Measurements from ENCODE around the gene SMYD3. TPM values are rescaled to one million over a fixed set of nuclear protein-coding genes. Genes with fewer than 3 reads are reported as not detected.

SMYD3 gene
- total and polyA plus RNA-seq, 4 donors, result 10.5 to 40.1 (median 32.5) TPM

GRCh38 chr1:245962453-245962852, 544.6 kb downstream of the SMYD3 start:
- Histone ChIP-seq H3K4me3 (no peak overlapping the region), H3K9ac (ENCODE audit: insufficient read depth in 1 of 2, low read length in 2 of 2) (no peak overlapping the region), H3K27me3 (ENCODE audit: control insufficient read depth in 3 of 3, insufficient read depth in 3 of 3, low read length in 2 of 3) (no peaks in the 10 kb centered on the region), H3K27ac (ENCODE audit: low read depth in 1 of 2, low read length in 1 of 2) (no peak overlapping the region), H3K9me3 (ENCODE audit: control insufficient read depth in 4 of 4, insufficient read depth in 3 of 4, low read length in 3 of 4) (no peaks in the 10 kb centered on the region), H3K4me1 (ENCODE audit: control insufficient read depth in 5 of 5, insufficient read depth in 5 of 5, low read length in 5 of 5) (peaks cover 0 to 1% (median 0%) of the 10 kb centered on the region in 5 donors), H3K36me3 (ENCODE audit: control insufficient read depth in 4 of 4, insufficient read depth in 4 of 4, low read length in 4 of 4) (no peaks in the 10 kb centered on the region)
- ATAC-seq (ENCODE audit: insufficient read depth, low FRiP score) (no peak), DNase-seq (no peak)
- WGBS, 2 donors, result 92 to 95% methylated on average over 8 of the region's 8 CpGs
- TF ChIP-seq CTCF (IDR thresholded peaks at IDR 0.05; ENCODE audit: control extremely low read depth, extremely low read depth), result no peak

GRCh38 chr1:245961137-245961540, 545.9 kb downstream of the SMYD3 start:
- no peaks in the 10 kb centered on the region for H3K9me3 ChIP-seq (ENCODE audit: control insufficient read depth in 4 of 4, insufficient read depth in 3 of 4, low read length in 3 of 4)
- no peak for TF ChIP-seq CTCF (IDR thresholded peaks at IDR 0.05; ENCODE audit: control extremely low read depth, extremely low read depth)
- H3K4me3 ChIP-seq, result no peak overlapping the region
- H3K9ac ChIP-seq (ENCODE audit: insufficient read depth in 1 of 2, low read length in 2 of 2), result no peak overlapping the region
- DNase-seq (no peak), ATAC-seq (ENCODE audit: insufficient read depth, low FRiP score) (no peak)
- H3K36me3 ChIP-seq (ENCODE audit: control insufficient read depth in 4 of 4, insufficient read depth in 4 of 4, low read length in 4 of 4), result no peaks in the 10 kb centered on the region
- no peaks in the 10 kb centered on the region for H3K27me3 ChIP-seq (ENCODE audit: control insufficient read depth in 3 of 3, insufficient read depth in 3 of 3, low read length in 2 of 3)
- H3K4me1 ChIP-seq (ENCODE audit: control insufficient read depth in 5 of 5, insufficient read depth in 5 of 5, low read length in 5 of 5), result peaks cover 0 to 6% (median 0%) of the 10 kb centered on the region in 5 donors
- WGBS, 2 donors, result 78 to 81% methylated on average over 3 of the region's 3 CpGs
- no peak overlapping the region for H3K27ac ChIP-seq (ENCODE audit: low read depth in 1 of 2, low read length in 1 of 2)

- Histone ChIP-seq H3K9me3 (ENCODE audit: control insufficient read depth in 4 of 4, insufficient read depth in 3 of 4, low read length in 3 of 4) (no peaks in the 10 kb centered on the region), H3K9ac (ENCODE audit: insufficient read depth in 1 of 2, low read length in 2 of 2) (no peak overlapping the region), H3K27ac (ENCODE audit: low read depth in 1 of 2, low read length in 1 of 2) (no peak overlapping the region), H3K27me3 (ENCODE audit: control insufficient read depth in 3 of 3, insufficient read depth in 3 of 3, low read length in 2 of 3) (no peaks in the 10 kb centered on the region), H3K4me3 (no peak overlapping the region), H3K4me1 (ENCODE audit: control insufficient read depth in 5 of 5, insufficient read depth in 5 of 5, low read length in 5 of 5) (peaks cover 0 to 6% (median 0%) of the 10 kb centered on the region in 5 donors), H3K36me3 (ENCODE audit: control insufficient read depth in 4 of 4, insufficient read depth in 4 of 4, low read length in 4 of 4) (no peaks in the 10 kb centered on the region)
- DNase-seq (no peak), ATAC-seq (ENCODE audit: insufficient read depth, low FRiP score) (no peak)
- WGBS, 2 donors, result 92 to 96% methylated on average over 4 of the region's 4 CpGs
- no peak for TF ChIP-seq CTCF (IDR thresholded peaks at IDR 0.05; ENCODE audit: control extremely low read depth, extremely low read depth)
Measured at GRCh38 chr1:245960171-245960570, 546.9 kb downstream of the SMYD3 start.

- no peaks in the 10 kb centered on the region for H3K27me3 ChIP-seq (ENCODE audit: control insufficient read depth in 3 of 3, insufficient read depth in 3 of 3, low read length in 2 of 3)
- ATAC-seq (ENCODE audit: insufficient read depth, low FRiP score), result no peak
- peaks cover 0 to 12% (median 4%) of the 10 kb centered on the region in 5 donors for H3K4me1 ChIP-seq (ENCODE audit: control insufficient read depth in 5 of 5, insufficient read depth in 5 of 5, low read length in 5 of 5)
- no peak for TF ChIP-seq CTCF (IDR thresholded peaks at IDR 0.05; ENCODE audit: control extremely low read depth, extremely low read depth)
- no peak overlapping the region for H3K9ac ChIP-seq (ENCODE audit: insufficient read depth in 1 of 2, low read length in 2 of 2)
- no peaks in the 10 kb centered on the region for H3K36me3 ChIP-seq (ENCODE audit: control insufficient read depth in 4 of 4, insufficient read depth in 4 of 4, low read length in 4 of 4)
- H3K27ac ChIP-seq (ENCODE audit: low read depth in 1 of 2, low read length in 1 of 2), result no peak overlapping the region
- H3K4me3 ChIP-seq, result no peak overlapping the region
- 95% methylated on average over 6 of the region's 6 CpGs for WGBS, 2 donors
- DNase-seq, result no peak
- no peaks in the 10 kb centered on the region for H3K9me3 ChIP-seq (ENCODE audit: control insufficient read depth in 4 of 4, insufficient read depth in 3 of 4, low read length in 3 of 4)
Measured at GRCh38 chr1:245958016-245958415, 549.1 kb downstream of the SMYD3 start.
